Right lobe of liver (tissue), 4 donors: ENCODE measurements around the gene MFRP.

Source experiments
- POLR2A ChIP-seq: fragments of 450-650 bp; IDR thresholded peaks from one replicate; pipeline ENCODE4 v1.6.1; 2017; ENCODE audit warnings: antibody characterized with exemption, mild to moderate bottlenecking
- TF ChIP-seq, protein P1 (sequence below), 4 donors: fragments of 200-600 bp in 3 of 4; fragments of 450-650 bp in 1 of 4; IDR thresholded peaks; one replicate each; pipeline versions ENCODE4 v1.5.1 to v1.8.0; 2016 to 2022; ENCODE audit warnings: antibody characterized with exemption in 4 of 4, mild to moderate bottlenecking in 2 of 4
- donor health status: DM: no; HTN: no; CAD: no.
- donor health status: DM: no; HTN: no; CAD: no.
- donor health status: DM: no; HTN: yes; CAD: no.

DNA sequence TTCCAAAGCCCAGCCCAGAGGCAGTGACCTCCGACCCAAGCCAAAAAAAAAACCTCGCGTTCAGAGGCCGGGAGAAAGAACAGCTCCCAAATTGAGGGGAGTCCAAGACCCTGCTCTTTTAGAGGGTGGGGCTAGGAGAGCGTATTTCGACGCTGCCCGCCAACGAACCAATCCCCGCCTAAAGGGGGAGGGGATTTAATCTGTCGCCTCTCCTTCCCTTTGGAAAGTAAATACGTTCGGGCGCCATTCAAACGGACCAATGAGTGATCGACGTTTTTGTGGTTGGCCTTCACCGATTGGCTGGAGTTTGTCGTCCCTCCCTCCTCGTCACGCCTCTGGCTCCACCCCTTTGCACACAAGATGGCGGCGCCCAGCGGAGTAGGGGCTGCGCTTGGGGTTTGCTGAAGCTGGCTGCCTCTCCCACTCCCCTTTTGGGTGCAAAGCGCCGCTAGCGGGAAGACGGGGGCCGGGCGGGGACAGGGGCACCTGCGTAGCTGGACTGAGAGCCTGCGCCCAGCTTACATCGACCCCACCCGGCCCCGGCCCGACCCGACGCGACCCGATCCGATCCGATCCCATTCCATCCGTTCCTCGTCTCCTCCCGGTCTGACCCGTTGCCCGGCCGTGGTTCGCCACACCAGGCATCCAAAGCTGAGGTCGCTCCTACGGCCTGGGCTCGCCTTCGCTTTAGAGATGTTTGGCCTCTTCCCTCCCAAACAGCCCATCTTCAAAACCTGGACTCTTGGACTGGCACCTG is 12.2 kb downstream of the MFRP start, which contains the start of gene RNF26:
- TF ChIP-seq, protein P1, sequence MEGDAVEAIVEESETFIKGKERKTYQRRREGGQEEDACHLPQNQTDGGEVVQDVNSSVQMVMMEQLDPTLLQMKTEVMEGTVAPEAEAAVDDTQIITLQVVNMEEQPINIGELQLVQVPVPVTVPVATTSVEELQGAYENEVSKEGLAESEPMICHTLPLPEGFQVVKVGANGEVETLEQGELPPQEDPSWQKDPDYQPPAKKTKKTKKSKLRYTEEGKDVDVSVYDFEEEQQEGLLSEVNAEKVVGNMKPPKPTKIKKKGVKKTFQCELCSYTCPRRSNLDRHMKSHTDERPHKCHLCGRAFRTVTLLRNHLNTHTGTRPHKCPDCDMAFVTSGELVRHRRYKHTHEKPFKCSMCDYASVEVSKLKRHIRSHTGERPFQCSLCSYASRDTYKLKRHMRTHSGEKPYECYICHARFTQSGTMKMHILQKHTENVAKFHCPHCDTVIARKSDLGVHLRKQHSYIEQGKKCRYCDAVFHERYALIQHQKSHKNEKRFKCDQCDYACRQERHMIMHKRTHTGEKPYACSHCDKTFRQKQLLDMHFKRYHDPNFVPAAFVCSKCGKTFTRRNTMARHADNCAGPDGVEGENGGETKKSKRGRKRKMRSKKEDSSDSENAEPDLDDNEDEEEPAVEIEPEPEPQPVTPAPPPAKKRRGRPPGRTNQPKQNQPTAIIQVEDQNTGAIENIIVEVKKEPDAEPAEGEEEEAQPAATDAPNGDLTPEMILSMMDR (IDR thresholded peaks at IDR 0.05), result no peak
- peak; percentile 73 for TF ChIP-seq POLR2A
